HG02763 (cell line): Measurements from ENCODE around the gene WNT7A.

Experiments used
- ATAC-seq: cut with Tn5 transposase; IDR thresholded peaks from one replicate; pipeline ENCODE4 v1.9.1; 2021; ENCODE audit warnings: mild to moderate bottlenecking, moderate library complexity; ENCODE audit not compliant: unreplicated experiment

WNT7A gene

DNA sequence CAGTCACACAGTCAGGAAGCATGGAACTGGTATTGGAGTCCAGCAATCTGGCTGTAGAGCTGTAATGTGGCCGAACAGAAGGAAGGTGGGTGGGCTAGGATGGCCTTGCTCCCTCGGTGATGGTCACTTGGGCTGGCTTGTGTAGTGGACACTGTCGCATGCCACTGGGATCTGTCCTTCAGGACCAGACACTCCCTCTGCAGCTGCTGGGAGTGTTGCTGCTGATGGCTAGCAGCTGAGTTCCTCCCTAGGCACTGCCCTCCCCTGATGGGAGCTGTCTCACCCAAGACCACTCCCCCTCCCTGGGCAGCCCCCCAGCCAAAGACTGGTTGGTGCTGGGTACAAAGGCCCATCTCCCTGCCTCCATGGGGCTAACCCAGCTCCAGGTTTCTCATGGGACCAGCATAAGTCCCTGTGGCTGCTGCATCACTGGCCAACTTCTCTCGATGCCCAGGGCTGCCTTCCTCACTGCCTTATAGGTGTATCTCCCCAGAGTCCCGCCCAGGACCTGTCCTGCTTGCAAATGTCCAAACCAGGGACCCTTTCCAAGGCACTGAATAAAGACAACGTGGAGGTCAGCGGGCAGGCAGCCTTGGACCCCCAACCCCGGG is 48.4 kb downstream of the WNT7A start:
- ATAC-seq: no peak

DNA sequence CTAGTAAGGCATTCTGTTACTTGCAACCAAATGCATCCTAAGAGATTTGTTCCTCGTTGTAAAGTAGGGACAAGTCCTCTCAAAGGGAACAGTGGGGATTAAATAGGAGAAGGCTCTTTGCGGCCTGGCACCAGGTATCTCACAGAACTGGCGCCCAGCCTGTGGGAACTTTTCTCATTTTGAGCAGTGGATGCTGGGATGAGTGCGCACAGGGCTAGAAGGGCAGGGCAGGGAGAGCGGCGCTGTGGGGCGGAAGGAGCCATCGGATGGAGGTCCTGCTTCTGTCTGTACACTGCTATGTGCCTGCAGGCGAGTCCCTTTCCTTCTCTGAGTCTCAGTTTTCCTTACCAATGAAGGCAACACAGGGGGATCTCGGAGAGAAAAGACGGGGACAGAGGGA is 50.6 kb downstream of the WNT7A start:
- ATAC-seq: no peak

- no peak for ATAC-seq
These were observed 51.2 kb downstream of the WNT7A start for GRCh38 chr3:13828501-13829265.

DNA sequence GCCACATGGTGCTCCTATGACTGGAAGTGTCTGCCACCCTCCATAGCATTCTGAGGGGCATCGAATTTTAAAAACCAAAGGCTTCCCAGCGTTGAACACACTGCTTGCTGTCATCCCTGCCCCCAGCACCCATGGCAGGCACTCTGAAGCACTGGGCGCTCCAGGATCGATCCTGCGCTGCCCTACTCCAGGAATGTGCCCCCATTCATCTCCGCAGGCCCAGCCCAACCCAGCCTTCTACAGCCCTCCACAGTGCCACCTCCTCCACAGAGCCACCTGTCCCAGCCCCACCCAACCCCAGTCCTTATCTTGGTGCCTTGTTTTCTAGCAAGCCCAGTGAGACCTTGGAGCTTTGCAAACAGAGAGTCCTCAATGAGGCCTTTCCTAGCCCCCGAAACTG is 52.2 kb downstream of the WNT7A start:
- no peak for ATAC-seq

DNA sequence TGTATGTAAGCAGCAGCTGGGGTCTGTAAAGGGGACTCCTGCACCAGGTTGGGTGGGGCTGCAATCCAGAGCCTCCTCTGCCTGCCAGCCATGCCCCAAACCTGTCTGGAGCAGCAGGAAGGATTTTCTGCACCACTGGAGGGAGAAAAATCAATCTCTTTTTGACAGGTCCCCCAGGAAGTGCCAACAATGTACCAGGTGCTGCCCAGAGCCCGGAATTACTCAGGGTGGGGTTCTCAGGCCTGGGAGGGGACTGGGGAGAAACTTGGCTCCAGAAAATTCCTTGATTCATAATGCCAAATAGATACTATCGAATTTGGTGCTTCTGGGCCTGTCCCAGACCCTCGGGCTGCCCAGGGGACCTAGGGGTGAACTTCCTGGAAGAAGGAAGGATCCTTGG is 52.6 kb downstream of the WNT7A start:
- ATAC-seq: no peak

DNA sequence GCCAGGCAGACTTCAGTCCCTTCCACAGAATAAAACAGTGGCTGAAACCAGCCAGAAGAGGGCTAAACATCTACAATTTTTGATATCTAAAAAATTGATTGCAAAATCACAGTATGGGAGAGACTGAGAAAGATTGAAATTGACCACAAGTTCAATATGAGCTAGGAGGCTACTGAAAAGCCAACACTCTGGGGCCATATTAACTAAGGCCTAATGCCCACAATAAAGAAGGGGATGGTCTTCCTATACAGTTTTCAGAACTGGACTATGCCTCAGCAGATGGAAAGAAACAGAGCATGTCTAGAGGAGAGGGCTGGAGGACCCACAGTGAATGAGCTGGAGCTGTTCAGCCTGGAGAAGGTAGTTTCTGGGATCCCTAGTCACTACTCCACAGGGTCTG is 53.2 kb downstream of the WNT7A start:
- no peak for ATAC-seq

DNA sequence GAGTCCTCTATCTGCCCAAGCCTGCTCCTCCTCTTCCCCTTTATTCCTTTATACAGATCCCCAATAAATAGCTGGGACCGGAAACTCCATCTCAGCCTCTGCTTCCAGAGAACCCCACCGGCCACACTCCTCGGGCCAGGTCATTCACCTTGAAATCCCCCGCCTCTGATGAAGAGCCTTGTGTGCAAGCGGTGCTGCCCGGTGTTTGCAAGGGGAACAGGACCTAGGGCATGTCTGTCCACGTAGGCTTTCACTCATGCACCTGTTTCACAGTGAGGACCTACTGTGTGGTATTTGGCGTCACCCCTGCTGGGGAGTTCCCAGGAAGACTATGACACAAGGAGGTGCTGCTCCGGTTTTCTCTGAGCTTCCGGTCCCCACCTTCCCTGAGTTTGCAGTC is 54.0 kb downstream of the WNT7A start:
- ATAC-seq: no peak

GRCh38 chr3:13825311-13825579 is 54.6 kb downstream of the WNT7A start:
- no peak for ATAC-seq

DNA sequence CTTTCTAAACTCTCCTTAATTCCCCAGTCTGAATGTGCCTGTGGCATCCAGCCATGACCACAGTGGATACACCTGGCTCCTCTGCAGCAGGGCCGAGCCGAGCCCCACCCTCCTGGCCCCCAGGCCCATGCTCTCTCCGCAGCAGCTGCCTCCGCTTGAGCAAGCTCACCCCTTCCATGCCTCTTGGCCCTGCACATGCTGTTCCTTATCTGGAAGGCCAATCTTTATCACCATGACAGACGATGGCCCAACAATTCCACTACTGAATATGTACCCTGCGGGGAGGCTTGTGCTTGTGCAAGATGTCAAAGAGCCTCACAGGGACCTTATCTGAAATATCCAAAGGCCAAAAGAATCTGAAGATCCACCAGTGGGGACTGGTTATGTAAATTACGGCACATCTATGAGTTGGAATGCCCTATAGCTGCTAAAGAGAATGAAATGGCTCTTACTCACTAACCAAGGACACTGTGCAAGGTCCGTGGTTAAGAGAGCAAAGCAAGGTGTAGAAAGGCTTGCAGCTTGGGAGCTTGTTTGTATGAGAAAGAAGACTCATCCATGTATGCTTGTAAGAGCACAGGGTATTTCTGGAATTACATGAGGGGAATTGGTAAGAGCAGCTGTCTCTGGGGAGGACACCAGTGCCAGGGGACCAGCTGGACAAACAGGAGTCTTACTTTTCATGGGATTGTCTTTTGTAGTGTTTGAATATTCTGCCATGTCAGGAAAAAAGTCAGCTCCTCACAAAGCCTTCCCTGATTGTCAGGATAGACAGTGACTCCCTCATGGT is 55.2 kb downstream of the WNT7A start:
- ATAC-seq: no peak

- ATAC-seq: no peak
These were observed 56.2 kb downstream of the WNT7A start for GRCh38 chr3:13823692-13824091.

- ATAC-seq: no peak
These were observed 56.8 kb downstream of the WNT7A start for GRCh38 chr3:13822871-13823585.

DNA sequence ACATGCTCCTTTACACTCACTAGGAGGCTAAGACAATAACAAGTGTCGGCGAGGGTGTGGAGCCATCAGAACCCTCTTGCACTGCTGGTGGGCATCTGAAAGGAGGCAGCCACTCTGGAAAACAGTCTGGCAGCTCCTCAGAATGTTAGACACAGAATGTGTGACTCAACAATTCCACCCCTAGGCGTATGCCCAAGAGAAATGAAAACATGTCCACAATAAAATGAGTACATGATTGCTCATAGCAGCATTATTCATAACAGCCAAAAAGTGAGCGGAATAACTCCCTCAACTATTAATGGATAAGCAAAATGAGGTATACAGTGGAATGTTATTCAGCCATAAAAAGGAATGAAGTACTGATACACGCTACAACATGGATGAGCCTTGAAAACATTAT is 57.8 kb downstream of the WNT7A start:
- no peak for ATAC-seq

DNA sequence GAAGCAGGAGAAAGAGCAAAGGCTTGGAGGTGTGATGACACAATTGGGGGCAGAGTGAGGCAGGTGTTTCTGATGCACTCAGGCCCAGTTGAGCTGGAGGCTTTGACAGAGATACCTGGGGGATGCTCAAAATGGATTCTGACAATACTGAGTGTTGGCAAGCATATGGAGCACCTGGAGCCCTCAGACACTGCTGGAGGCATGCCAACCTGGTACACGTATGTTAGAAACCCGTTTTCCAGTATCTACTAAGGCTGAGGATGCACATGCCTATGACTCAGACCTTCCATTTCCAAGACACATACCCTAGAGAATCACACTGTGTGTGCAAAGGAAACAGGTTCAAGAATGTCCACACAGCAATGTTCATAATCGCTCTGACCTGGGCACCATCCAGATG is 58.7 kb downstream of the WNT7A start:
- ATAC-seq: no peak

DNA sequence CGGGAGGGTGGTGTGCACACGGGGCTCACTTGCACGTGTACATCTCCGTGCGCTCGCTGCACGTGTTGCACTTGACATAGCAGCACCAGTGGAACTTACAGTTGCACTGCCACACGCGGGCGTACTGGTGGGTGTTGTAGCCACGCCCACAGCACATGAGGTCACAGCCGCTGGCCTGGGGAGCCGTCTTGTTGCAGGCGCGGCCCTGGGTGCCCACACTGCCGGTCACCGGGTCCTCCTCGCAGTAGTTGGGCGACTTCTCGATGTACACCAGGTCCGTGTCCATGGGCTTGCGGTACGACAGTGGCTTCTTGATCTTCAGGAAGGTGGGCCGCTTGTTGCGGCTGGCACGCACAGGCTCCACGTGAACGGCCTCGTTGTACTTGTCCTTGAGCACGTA is 61.0 kb downstream of the WNT7A start:
- ATAC-seq: no peak

GRCh38 chr3:13815088-13815683 is 64.7 kb downstream of the WNT7A start:
- no peak for ATAC-seq

- ATAC-seq: no peak
These were observed 67.8 kb downstream of the WNT7A start for GRCh38 chr3:13812034-13812471.

GRCh38 chr3:13811614-13812013 is 68.3 kb downstream of the WNT7A start:
- no peak for ATAC-seq

DNA sequence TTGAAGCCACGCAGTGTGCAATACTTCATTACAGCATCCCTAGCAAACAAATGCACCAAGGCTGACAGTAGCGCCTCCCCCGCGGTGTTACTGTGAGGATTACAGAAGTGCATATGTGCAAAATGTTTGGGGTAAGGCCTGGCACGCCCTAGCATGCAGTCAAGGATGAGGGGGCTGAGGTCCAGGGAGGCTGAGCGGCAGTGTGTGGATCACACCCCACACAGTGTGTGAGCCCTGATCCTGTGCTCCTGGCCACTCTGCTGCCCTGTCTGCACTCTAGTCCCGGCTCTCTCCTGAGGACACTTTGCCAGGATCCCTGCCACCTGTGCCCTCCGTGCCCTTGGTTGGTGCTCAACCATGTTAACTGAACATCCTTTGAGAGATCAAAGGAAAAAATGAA is 71.3 kb downstream of the WNT7A start:
- no peak for ATAC-seq

GRCh38 chr3:13801361-13802204 is 78.3 kb downstream of the WNT7A start:
- no peak for ATAC-seq

- ATAC-seq: no peak
These were observed 79.8 kb downstream of the WNT7A start for GRCh38 chr3:13800064-13800463.
